GM19468 (cell line): ENCODE measurements around the gene ATL1.
"Not testable (repeated sequence)": the region's sequence is repeated elsewhere in the genome, so short reads cannot be mapped to it uniquely, and the experiment has no call there.

Source experiments
- ATAC-seq: cut with Tn5 transposase; IDR thresholded peaks from one replicate; pipeline ENCODE4 v1.9.1; 2021; ENCODE audit warnings: mild to moderate bottlenecking, moderate library complexity, moderate number of reproducible peaks; ENCODE audit not compliant: unreplicated experiment; ENCODE audit errors: extremely low read depth

Gene ATL1

DNA sequence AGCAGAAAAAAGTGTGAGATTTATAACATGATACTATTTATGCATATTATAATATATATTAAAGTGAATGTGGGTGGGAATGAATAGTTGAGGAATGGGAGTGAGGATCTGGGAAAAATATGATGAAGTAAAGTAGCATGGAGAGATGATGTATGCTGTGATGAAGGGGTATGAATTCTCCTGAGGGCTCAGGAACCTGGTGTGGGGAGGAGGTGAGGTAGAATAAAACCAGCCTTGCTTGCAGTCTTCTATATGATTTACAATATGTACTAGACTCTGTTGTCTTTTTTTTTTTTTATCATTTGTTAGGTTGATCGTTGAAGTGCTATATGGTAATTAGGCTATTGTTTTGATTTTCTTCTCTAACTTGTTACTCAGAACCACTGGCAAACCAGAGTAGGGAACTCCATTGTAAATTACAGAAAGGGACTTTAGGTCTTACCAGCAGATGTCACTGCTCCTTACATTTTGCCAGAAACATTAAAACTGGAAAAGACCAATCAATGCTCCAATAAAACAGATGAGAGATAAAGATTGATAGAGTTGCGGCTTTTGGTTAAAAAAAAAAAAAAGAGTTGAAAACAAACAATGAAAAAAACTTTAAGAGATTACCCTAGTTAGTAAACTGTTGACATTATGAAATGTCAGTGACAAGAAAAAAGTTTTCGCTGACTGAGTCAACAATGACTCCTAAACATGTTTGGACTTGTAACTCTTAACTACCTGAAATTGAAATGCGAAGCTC, 39.9 kb downstream of the ATL1 start:
- ATAC-seq: no peak

DNA sequence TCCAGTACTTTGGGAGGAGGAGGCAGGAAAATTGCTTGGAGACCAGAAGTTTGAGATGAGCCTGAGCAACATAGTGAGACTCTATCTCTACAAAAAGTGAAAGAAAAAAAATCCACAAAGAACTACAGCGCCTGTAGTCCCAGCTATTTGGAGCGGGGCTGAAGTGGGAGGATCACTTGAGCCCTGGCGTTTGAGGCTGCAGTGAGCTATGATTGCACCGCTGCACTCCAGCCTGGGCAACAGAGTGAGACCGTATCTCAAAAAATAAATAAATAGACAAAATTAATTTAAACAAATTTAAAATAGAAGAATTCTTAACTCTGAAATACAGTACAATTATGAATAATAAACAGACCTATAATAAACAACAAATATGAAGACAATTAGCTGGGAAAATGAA, 40.9 kb downstream of the ATL1 start:
- ATAC-seq: no peak

DNA sequence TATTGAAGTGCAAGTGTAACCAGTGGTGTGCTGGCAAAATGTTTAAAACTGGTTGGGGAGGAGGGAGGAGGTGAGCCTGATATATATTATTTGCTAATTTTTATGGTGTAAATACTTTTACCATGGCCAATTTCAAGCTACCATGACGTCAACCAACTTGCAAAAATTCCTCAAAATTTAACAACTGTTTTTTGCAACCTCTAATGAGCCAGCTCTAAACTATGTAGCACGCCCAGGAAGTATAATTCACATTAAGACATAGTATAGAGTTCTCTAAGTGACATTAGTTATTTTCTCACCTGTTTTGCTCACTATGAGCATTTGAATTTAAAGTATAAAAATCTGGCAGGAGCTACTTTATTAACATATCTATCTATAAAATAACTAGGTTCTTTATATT, 41.4 kb downstream of the ATL1 start:
- ATAC-seq: no peak

DNA sequence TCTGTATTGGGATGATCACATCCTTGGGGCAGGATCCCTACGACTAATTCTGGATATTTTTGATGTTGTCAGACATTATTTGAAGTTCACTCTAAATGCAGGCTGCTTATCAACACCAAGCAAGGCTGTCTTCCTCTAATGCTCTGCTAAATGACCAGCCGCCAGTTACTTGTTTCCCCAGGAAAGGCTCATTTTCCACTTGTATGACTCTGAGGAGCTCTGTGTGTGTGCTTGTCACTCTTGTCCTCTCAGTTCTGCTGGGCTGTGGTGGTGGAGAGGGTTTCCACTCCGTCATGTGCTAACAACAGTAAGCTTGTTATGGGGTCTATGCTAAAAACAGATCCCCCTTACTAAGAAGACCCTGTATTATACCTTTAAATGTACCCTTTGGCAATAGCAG, 42.1 kb downstream of the ATL1 start:
- ATAC-seq: no peak

DNA sequence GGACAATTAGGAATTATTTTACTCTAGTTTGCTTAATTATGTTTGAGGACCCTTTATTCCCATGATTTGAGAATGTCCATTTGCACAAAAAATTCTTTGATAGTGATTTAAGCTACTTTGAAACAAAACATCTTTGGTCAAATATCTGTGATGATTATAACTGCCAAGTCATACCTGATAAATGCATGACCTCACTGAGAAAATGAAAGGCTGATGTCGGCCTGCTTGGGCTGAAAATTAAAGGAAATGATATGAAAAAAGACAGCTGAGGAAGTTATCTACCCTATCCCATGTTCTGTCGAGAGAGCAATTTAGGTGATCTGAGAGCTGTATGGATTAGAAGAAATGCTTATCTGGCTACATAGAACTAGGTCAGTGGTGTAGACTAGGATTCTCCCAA, 43.6 kb downstream of the ATL1 start:
- no peak for ATAC-seq

DNA sequence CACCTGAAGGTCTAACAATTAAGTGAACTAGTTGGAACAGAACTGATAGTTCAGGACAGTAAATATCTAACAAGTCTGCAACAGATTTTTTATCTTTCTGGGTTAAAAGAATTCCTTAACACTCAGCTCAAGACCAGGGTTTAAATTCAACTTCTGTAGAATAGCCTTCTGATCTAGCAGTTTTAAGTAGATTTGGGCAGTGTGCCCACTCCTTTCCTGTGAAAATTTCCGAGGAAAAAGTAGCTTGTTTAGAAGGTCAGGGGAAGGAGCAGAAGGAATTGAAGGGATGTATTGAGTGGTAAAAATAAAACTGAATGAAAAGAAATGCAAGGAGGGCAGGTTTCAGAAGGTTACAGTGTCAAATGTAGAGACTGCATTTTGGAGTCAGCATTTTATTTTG, 45.8 kb downstream of the ATL1 start:
- ATAC-seq: no peak

DNA sequence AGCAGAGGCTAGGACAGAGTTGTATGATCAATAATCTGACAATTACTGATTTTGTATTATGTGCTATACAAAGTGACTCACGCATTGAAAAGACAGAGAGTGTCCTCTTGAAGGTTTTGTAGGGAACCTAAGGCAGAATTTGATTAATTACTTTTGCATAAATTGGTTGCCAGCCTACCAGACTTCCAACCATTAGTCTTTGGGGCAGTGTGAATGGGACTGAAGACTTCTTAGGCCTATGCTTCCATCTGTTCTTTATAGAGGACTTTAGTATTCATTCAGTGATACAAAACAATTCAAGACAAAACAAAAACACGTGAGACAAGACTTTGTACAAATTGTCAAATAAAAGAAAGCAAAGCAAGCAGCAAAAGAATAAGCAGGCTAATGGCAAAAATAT, 46.5 kb downstream of the ATL1 start:
- ATAC-seq: no peak

DNA sequence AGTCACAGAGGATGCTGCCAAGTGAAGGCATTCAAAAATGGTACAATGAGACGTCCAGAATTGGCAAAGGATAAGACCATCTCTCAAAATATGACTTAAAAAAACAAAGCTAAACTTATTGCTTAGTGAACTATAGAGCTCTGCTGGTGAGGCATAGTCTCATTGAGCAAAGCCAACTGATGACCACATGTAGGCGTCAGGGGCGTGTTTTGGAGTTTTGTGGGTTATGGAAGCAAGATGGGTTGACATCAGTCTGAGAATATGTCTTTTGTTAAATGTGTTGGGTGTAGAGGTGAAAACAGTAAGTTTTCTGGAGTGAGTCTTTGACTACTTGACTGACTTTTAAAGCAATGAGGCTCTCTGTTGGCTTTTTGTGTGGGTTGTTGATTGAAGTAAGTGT, 47.2 kb downstream of the ATL1 start:
- ATAC-seq: no peak

DNA sequence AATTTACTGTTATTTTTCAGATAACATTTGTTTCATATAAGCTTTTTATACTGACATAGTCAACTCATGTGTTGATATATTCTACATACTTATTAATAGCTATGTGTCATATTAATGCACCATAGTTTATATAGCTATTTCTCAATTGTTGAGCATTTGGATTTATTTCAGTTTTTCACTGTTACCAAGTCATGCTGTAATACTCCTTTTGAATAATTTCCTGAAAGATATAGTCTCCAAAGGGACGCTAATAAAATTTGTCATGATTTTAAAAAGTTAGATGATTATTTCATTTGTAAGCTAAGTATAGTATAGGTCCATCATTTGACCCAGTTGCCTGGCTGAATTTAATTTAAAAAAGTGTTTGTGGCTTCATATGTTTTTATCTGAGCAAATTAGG, 47.8 kb downstream of the ATL1 start:
- ATAC-seq: no peak

DNA sequence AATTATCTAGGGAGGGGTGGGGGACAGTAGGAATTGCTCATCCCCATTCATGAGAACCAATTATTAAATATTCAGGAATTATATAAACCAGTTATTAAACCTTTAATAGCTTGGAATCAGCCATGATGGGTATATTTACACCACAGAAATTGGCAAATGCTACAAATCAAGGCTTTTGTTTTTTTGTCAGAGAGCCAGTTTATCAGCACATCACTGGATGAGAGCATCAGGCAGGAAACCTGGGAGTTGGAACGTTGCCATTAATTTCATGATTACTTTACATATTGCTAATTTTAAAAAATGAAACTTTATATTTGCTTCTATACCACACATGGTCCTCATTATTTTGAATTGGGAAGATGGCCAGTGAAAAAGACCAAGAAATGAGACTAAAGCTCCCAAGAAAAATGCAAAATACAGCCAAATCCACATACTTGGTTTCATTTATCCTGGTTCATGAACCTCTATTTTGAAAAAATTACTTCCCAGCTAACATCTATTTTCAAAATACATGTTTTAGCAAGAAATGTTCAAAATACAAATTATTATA, 48.4 kb downstream of the ATL1 start:
- ATAC-seq: no peak

DNA sequence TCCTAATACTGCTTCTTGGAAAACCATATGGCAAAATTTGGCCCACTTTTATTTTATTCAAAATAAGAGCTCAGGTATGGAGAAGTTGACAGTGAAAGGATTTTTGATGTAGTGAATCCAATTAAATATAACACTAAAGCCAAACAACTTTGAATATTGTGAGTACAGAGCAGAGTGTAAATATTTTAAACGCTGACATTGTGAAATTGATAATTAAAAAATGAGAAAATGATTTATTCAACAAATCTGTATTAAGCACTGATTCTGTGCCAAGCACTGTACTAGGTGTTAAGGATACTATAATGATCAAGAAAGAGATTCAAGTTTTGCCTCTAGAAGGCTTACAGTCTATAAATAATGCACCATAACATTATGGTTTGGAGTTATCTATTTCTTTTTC, 50.5 kb downstream of the ATL1 start:
- ATAC-seq: no peak

DNA sequence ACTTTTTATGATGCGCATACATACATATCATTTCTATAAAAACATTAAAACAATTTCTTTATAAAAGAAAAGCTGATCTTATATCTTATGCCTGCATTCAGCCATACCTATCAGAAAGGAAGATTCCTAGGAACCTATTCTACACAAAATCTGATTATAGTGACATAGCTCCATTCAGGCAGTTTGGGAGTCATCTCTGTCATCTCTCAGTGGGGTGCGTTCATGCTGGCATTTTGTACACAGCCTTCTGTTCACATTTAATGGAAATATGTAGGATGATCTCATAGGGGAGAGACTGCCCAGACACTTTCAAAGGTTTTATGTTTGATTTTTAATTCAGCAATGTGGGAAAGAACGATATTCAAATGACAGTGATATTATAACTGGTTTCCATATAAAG, 52.9 kb downstream of the ATL1 start:
- ATAC-seq: no peak

DNA sequence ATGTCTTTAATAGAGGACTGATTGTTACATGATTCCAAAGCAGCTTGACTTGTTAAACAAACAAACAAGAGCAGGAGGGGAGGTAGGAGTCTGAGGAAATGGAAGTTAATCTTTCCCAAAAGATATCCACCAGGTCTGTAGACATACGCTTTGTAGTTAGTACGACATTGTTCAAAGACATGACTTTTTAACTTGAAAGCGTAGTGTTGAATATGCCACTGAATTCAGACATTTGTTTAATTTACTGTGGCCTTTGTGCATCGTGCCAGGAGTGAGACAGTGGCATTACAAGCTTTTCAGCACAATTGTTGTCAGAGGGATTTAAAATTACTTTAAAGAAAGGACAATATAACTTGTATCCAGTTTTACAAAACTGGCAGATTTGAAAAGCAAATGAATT, 55.1 kb downstream of the ATL1 start:
- no peak for ATAC-seq

DNA sequence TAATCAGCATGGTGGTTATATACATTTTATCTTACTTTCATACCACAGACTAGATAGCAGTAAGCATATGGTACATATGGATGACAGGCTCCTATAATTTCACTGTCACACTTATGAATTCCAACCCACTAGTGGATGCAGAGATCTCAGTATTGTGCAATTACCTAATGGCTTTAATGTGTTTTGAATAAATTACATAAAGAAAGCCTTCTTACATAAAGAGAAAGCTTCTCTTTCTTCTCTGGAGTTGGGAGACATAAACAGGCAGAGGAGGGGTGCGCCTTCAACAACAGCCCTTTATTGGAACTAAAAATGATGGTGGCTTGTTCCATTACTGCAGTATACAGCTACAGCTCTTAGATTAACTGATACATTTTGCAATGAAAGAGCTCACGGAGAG, 55.6 kb downstream of the ATL1 start:
- ATAC-seq: no peak

DNA sequence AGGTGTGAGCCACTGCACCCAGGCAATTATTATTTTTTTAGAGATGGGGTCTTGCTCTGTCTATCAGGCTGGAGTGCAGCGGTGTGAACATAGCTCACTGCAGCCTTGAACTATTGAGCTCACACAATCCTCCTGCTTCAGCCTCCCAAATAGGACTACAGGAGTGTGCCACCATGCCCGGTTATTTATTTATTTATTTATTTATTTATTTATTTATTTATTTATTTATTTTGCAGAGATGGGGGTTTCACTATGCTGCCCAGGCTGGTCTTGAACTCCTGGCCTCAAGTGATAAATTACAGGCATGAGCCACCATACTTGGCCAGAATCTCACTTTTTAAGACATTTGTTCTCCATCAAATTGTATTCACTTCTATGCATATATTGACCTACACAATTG, 56.3 kb downstream of the ATL1 start:
- ATAC-seq: no peak

DNA sequence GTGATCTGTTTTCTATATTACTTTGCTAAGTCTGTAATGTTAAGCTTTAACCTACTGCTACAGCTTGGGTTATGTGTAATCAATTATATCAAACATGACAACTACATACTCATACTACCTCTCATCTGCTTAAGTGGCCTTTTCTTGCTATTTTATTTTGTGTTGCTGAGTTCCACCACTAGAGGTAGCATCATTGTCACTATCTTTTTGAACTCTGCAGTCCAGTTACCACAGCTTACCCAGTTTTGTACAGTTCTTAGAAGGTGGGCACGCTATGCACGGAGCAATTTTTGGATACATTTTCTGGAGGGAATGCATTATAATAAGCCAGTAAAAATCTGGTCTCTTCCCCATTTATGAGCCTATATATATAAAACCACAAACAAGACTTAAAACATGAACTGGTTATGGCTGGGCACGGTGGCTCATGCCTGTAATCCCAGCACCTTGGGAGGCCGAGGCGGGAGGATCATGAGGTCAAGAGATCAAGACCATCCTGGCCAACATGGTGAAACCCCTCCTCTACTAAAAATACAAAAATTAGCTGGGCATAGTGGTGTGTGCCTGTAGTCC, 59.7 kb downstream of the ATL1 start:
- ATAC-seq: no peak

DNA sequence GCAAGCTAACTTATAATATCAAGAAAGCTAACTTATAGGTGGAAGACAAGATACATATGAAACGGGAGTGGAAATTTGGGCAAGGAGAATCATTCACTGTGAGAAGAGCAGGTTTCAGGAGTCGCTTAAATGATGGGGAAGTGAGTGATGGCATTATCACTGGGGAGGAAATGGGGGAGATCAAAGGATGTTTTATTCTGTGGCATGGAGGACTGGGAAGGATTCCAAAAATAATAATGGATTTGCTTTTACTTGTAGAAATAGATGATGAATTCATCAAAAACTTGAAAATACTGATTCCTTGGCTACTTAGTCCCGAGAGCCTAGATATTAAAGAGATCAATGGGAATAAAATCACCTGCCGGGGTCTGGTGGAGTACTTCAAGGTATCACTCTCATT, 60.4 kb downstream of the ATL1 start:
- ATAC-seq: no peak

DNA sequence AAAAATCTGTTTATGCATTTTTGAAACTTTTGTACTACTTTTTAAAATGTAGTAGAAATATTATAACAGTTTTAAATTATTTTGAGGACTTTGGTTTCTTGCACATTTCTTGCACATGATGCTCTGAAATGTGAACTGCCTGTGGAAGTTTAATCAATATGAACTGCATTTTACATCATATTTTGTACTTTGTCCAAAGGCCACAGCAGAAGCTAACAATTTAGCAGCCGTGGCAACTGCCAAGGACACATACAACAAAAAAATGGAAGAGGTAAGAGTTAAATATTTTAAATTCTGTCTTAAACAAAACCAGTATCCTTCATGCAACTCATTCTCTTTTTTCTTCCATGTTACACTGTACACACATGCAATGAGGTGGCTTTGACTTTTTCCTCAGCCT, 63.0 kb downstream of the ATL1 start:
- no peak for ATAC-seq

DNA sequence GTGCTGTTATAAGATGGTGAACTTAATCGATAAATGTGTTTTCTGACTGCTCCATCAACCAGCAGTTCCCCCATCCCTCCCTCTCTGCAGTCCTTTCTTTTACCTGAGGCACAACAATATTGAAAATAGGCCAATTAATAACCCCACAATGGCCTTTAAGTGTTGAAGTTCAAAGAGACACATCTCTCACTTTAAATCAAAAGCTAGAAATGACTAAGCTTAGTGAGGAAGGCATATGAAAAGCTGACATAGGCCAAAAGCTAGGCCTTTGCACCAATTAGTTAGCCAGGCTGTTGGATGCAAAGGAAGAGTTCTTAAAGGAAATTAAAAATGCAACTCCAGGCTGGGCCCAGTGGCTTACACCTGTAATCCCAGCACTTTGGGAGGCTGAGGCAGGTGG, 64.5 kb downstream of the ATL1 start:
- ATAC-seq: no peak

DNA sequence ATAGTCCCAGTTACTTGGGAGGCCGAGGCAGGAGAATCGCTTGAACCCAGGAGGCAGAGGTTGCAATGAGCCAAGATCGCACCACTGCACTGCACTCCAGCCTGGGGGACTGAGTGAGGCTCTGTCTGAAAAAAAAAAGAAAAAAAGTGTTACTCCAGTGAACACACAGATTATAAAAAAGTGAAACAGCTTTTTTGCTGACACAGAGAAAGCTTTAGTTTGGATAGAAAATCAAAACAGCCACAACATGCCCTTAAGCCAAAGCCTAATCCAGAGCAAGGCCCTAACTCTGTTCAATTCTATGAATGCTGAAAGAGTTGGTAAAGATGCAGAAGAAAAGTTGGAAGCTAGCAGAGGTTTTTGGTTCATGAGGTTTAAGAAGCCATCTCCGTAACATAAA, 65.0 kb downstream of the ATL1 start:
- ATAC-seq: not testable (repeated sequence)

DNA sequence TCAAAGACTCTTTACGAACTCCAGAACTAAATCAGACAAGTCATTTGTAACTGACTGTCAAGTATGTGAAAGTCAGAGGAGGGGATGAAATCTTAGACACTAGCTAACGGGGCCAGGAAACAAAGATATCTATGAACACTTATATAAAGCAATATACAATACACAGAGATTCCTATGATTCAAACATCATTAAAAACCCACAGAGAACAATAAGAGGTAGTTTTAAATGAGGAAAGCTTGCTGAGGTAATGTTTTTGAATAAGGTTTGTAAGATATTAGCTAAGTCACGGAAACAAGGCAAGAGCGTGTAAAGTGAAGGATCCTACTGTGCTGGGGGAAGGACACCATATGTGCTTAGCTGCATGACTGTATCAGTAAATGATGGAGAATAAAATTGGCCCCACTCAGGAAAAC, 71.5 kb downstream of the ATL1 start:
- no peak for ATAC-seq

DNA sequence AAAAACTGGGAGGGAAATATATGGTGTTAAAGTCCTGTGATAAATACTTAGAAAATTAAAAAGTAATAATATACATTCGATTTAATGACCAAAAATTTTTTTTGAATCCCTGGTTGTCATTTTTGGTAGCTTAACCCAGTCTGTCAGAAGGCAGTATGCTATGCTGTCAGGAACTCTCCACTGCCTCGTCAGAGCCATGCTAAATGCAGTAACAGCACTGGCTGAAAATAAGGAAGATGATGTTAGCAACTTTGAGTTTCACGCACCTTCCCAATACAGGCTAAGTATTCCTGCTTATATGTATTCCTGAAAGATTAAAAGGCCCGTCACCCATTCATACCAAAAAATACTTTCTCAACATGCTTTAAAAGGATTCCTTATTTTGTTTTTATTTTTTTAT, 74.0 kb downstream of the ATL1 start:
- ATAC-seq: no peak
